ENCODE measurements around the gene SLC32A1. TPM values are rescaled to one million over a fixed set of nuclear protein-coding genes. Genes with fewer than 3 reads are reported as not detected.

Gene SLC32A1
- total and polyA plus RNA-seq, 2 of the 13 experiments (the other 11 are each of a cell fraction or from before 2014, with no cell fraction given) = not detected

DNA sequence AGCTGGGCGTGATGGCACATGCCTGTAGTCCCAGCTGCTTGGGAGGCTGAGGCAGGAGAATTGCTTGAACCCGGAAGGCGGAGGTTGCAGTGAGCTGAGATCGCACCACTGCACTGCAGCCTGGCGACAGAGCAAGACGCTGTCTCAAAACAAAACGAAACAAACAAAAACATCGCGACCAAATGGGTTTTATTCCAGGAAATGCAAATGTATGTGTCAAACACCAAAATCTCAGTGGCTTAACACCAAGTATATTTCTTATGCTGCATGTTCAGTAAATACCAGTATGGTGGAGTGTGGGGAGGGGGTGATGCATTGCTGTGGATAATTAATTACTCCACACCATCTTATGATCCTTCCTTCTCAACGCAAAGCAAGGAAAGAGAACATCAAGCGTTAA lies 52.1 kb downstream of the SLC32A1 start:
- H3K27me3 ChIP-seq (ENCODE audit: control insufficient read depth in 1 of 2, insufficient read depth in 2 of 2, low read length in 2 of 2) = no peaks in the 10 kb centered on the region
- no peak overlapping the region for H3K4me2 ChIP-seq (ENCODE audit: low read depth, low read length)
- H3K4me3 ChIP-seq (replicated peaks in 1 of 3; ENCODE audit: insufficient read depth in 1 of 3, low read depth in 2 of 3, low read length in 3 of 3) = no peak overlapping the region
- no peak overlapping the region for H3K27ac ChIP-seq (ENCODE audit: extremely low read length, insufficient read depth, low read length)
- 97% methylated on average over 11 of the region's 11 CpGs for WGBS (ENCODE audit: low lambda C conversion rate)
- POLR2A ChIA-PET = no interaction called here
- FAIRE-seq = no peak
- BruUV-seq (replicated peaks) = no TSS peak
- H3K9me3 ChIP-seq (ENCODE audit: low read length) = no peaks in the 10 kb centered on the region
- in situ Hi-C loops (cut with HindIII; ENCODE audit: extremely low pct_ligation_motif_present, low pct_unique_long_range_greater_than_20kb) (no loop called here), intact Hi-C loops (cut with micrococcal nuclease; ENCODE audit: unreplicated experiment) (no loop called here)
- DNase-seq (ENCODE audit: low spot score) = no peak
- no peaks in the 10 kb centered on the region for H3K79me2 ChIP-seq (ENCODE audit: insufficient read depth, low read length)
- TF ChIP-seq NFKB2 (CRISPR knock-in tag; IDR thresholded peaks at IDR 0.05; ENCODE audit: borderline replicate concordance) (no peak), ZNF431 (CRISPR knock-in tag; IDR thresholded peaks at IDR 0.05; ENCODE audit: borderline replicate concordance, low read depth) (no peak), STAG1 (CRISPR knock-in tag; IDR thresholded peaks at IDR 0.05) (no peak)
- H2AFZ ChIP-seq (ENCODE audit: low read length) = no peak overlapping the region
- no peak for ATAC-seq
- H3K36me3 ChIP-seq (replicated peaks in 1 of 2; ENCODE audit: control insufficient read depth in 1 of 2, insufficient read depth in 2 of 2, low read length in 2 of 2) = peaks cover 9 to 27% of the 10 kb centered on the region in 2 experiments
- CTCF ChIA-PET (ENCODE audit: low intra/inter-chr PET ratio, low total read pairs) = no interaction called here
- no peaks in the 10 kb centered on the region for H4K20me1 ChIP-seq (ENCODE audit: insufficient read depth, low read length)
- no peak overlapping the region for H3K9ac ChIP-seq (ENCODE audit: insufficient read depth, low read depth, low read length)
- H3K4me1 ChIP-seq (ENCODE audit: insufficient read depth, low read length) = no peaks in the 10 kb centered on the region

Small RNAs within 50 kb of the gene (small RNA-seq; reads per million reads assigned to genes)
- gene RF00017 (ENCODE audit: insufficient read depth in 2 of 3, insufficient read length in 3 of 3, low read depth in 2 of 3, low replicate concordance in 1 of 3) = 0 reads per million in 3 experiments

Other genes starting within 250 kb of the SLC32A1 start
- gene ADIG, start 143.3 kb upstream of the SLC32A1 start, total RNA-seq (2016; rRNA removed; fragmentation: Illumina TruSeq; extraction: Trizol) = 0.15 and 0.28 TPM in 2 replicates
- gene ADIG, start 143.3 kb upstream of the SLC32A1 start, polyA plus RNA-seq (2011; rRNA removed) = 0.10 TPM in 1 of 2 replicates, not detected in the other
- 0.44 and 0.75 TPM in 2 replicates for gene ARHGAP40, start 122.7 kb upstream of the SLC32A1 start, total RNA-seq (2016; rRNA removed; fragmentation: Illumina TruSeq; extraction: Trizol)
- gene ARHGAP40, start 122.7 kb upstream of the SLC32A1 start, polyA plus RNA-seq (2011; rRNA removed) = 2.1 and 2.7 TPM in 2 replicates
- 20.5 and 22.0 TPM in 2 replicates for gene ACTR5, start 24.0 kb downstream of the SLC32A1 start, total RNA-seq (2016; rRNA removed; fragmentation: Illumina TruSeq; extraction: Trizol)
- 19.5 and 21.2 TPM in 2 replicates for gene ACTR5, start 24.0 kb downstream of the SLC32A1 start, polyA plus RNA-seq (2011; rRNA removed)
- gene PPP1R16B, start 81.2 kb downstream of the SLC32A1 start, total RNA-seq (2016; rRNA removed; fragmentation: Illumina TruSeq; extraction: Trizol) = 0.02 TPM in 1 of 2 replicates, not detected in the other
- 0.09 and 0.11 TPM in 2 replicates for gene PPP1R16B, start 81.2 kb downstream of the SLC32A1 start, polyA plus RNA-seq (2011; rRNA removed)
- gene FAM83D, start 201.9 kb downstream of the SLC32A1 start, total RNA-seq (2016; rRNA removed; fragmentation: Illumina TruSeq; extraction: Trizol) = 64.0 and 76.5 TPM in 2 replicates
- 26.7 and 51.4 TPM in 2 replicates for gene FAM83D, start 201.9 kb downstream of the SLC32A1 start, polyA plus RNA-seq (2011; rRNA removed)
- 28.7 and 30.4 TPM in 2 replicates for gene DHX35, start 237.9 kb downstream of the SLC32A1 start, total RNA-seq (2016; rRNA removed; fragmentation: Illumina TruSeq; extraction: Trizol)
- gene DHX35, start 237.9 kb downstream of the SLC32A1 start, polyA plus RNA-seq (2011; rRNA removed) = 25.8 and 26.2 TPM in 2 replicates